GM12878 (cell line): ENCODE results near the gene SLC38A8. TPM values are rescaled to one million over a fixed set of nuclear protein-coding genes. Genes with fewer than 3 reads are reported as not detected.

Experiments
- ATAC-seq: fragments of 200-7000 bp; cut with Tn5 transposase; 3 replicates; pipeline ENCODE4 v1.9.1; 2020; ENCODE audit warnings: mild to moderate bottlenecking, moderate library complexity
- BruUV-seq: library from RNA; stranded (reverse); fragments of 400-500 nt; replicated peaks from 2 replicates; lab custom pipeline; 2021; lab: Mats Ljungman, UMichigan
- CTCF ChIA-PET: fragments of 300-600 bp; sonication (Branson Sonifier 250); formaldehyde crosslinking; extraction: SDS; loops from one replicate; lab custom pipeline; 2021; ENCODE audit warnings: inconsistent platforms; lab: Yijun Ruan, JAX
- POLR2A ChIA-PET: fragments of 350-600 bp; formaldehyde crosslinking; extraction: SDS; loops from one replicate; lab custom pipeline; 2021; ENCODE audit warnings: inconsistent platforms; lab: Charles Lee
- RAD21 ChIA-PET: fragments of 300-600 bp; sonication (Branson Sonifier 250); formaldehyde crosslinking; loops from one replicate; lab custom pipeline; 2023; ENCODE audit warnings: antibody characterized with exemption; ENCODE audit not compliant: unreplicated experiment; lab: Charles Lee
- SMC1A ChIA-PET: fragments of 300-600 bp; sonication (Branson Sonifier 250); formaldehyde crosslinking; loops from one replicate; lab custom pipeline; 2023; ENCODE audit not compliant: unreplicated experiment, uncharacterized antibody; lab: Charles Lee
- DNase-seq: peaks from one replicate; pipeline ENCODE4 v3.0.0-alpha.2; 2011; ENCODE audit warnings: low read depth, low spot score
- FAIRE-seq: peaks from 3 replicates; lab custom pipeline; 2011; peaks lifted over from hg19 to GRCh38; lab: Jason Lieb, UNC
- H2AFZ ChIP-seq: 2 replicates; pipeline ENCODE4 v1.6.0; 2011; ENCODE audit warnings: low read depth, low read length, control low read depth; ENCODE audit not compliant: control insufficient read depth
- H3K27ac ChIP-seq: 2 replicates; pipeline ENCODE4 v1.5.1; 2011; ENCODE audit warnings: control low read depth; ENCODE audit not compliant: control insufficient read depth, insufficient read depth
- H3K27me3 ChIP-seq, 2 experiments: replicated peaks in 1 of 2; 2 replicates each; pipeline versions ENCODE4 v1.6.0 to v1.6.1; 2011; ENCODE audit warnings: low read length in 1 of 2; ENCODE audit not compliant: control insufficient read depth in 2 of 2, insufficient read depth in 2 of 2
- H3K36me3 ChIP-seq, 2 experiments: 2 replicates each; pipeline ENCODE4 v1.5.1; 2011; ENCODE audit warnings: low read length in 1 of 2; ENCODE audit not compliant: control insufficient read depth in 2 of 2, insufficient read depth in 2 of 2
- H3K4me1 ChIP-seq: 2 replicates; pipeline ENCODE4 v1.6.1; 2011; ENCODE audit warnings: mild to moderate bottlenecking, low read length, moderate library complexity, mixed read lengths; ENCODE audit not compliant: control insufficient read depth, insufficient read depth
- H3K4me2 ChIP-seq: 2 replicates; pipeline ENCODE4 v1.6.0; 2011; ENCODE audit warnings: control low read depth; ENCODE audit not compliant: control insufficient read depth, insufficient read depth
- H3K4me3 ChIP-seq: fragments of 200-600 bp; sonication (generic); 2 replicates; pipeline ENCODE4 v1.5.1; 2016
- H3K79me2 ChIP-seq: 2 replicates; pipeline ENCODE4 v1.6.0; 2011; ENCODE audit warnings: low read length; ENCODE audit not compliant: control insufficient read depth, insufficient read depth
- H3K9ac ChIP-seq: 2 replicates; pipeline ENCODE4 v1.8.0; 2011; ENCODE audit warnings: low read length, control low read depth, mixed read lengths; ENCODE audit not compliant: control insufficient read depth, insufficient read depth
- H3K9me3 ChIP-seq: replicated peaks from 3 replicates; pipeline ENCODE4 v1.5.1; 2011; ENCODE audit warnings: mild to moderate bottlenecking, low read length; ENCODE audit not compliant: control insufficient read depth, insufficient read depth
- H4K20me1 ChIP-seq: 2 replicates; pipeline ENCODE4 v1.6.0; 2011; ENCODE audit not compliant: control insufficient read depth, insufficient read depth
- CHD1 ChIP-seq: IDR thresholded peaks from 2 replicates; pipeline ENCODE4 v1.6.1; 2012; ENCODE audit warnings: low read depth, low read length, improper control_type of control experiment
- HDAC2 ChIP-seq: fragments of 200-600 bp; sonication (generic); IDR thresholded peaks from 2 replicates; pipeline ENCODE4 v1.6.1; 2017
- HDAC6 ChIP-seq: fragments of 200-600 bp; sonication (generic); IDR thresholded peaks from one replicate; pipeline ENCODE4 v1.8.0; 2017; ENCODE audit warnings: antibody characterized with exemption; ENCODE audit not compliant: unreplicated experiment
- MEF2B ChIP-seq: fragments of 450-650 bp; IDR thresholded peaks from 2 replicates; pipeline ENCODE4 v1.6.1; 2018; ENCODE audit warnings: mild to moderate bottlenecking, moderate library complexity; ENCODE audit not compliant: partially characterized antibody, poor library complexity, severe bottlenecking
- MYC ChIP-seq: IDR thresholded peaks from 2 replicates; pipeline ENCODE4 v1.6.1; 2011; ENCODE audit warnings: mild to moderate bottlenecking, low read length, moderate library complexity, inconsistent platforms; ENCODE audit not compliant: insufficient read depth, insufficient replicate concordance, insufficient read length, severe bottlenecking
- NFIC ChIP-seq: IDR thresholded peaks from 2 replicates; pipeline ENCODE4 v1.6.1; 2012; ENCODE audit warnings: low read depth, mild to moderate bottlenecking, inconsistent platforms, low read length, moderate library complexity
- NFYB ChIP-seq: IDR thresholded peaks from 2 replicates; pipeline ENCODE4 v1.6.1; 2011; ENCODE audit warnings: low read depth, mild to moderate bottlenecking, low read length, improper control_type of control experiment, moderate library complexity; ENCODE audit not compliant: insufficient read depth
- PML ChIP-seq: IDR thresholded peaks from 2 replicates; pipeline ENCODE4 v1.6.1; 2012; ENCODE audit warnings: low read length, inconsistent platforms
- RAD21 ChIP-seq: IDR thresholded peaks from 2 replicates; pipeline ENCODE4 v1.6.1; 2011; ENCODE audit warnings: mild to moderate bottlenecking, low read depth, low read length, moderate library complexity; ENCODE audit not compliant: insufficient read depth
- STAT1 ChIP-seq: fragments of 450-650 bp; conservative IDR thresholded peaks from 2 replicates; pipeline ENCODE4 v1.6.1; 2014; ENCODE audit warnings: antibody characterized with exemption, mild to moderate bottlenecking
- TAF1 ChIP-seq: IDR thresholded peaks from 2 replicates; pipeline ENCODE4 v1.6.1; 2011; ENCODE audit warnings: mild to moderate bottlenecking, low read depth, low read length, borderline replicate concordance
- TCF3 ChIP-seq: IDR thresholded peaks from 2 replicates; pipeline ENCODE4 v1.6.1; 2012; ENCODE audit warnings: low read depth, mild to moderate bottlenecking, low read length, borderline replicate concordance; ENCODE audit not compliant: insufficient read depth
- WGBS: methylation state at CpG from one replicate; pipeline ENCODE4 v1.1.6; 2016; ENCODE audit warnings: low lambda C conversion rate; ENCODE audit not compliant: insufficient replicate concordance, insufficient coverage; ENCODE audit errors: missing lambda C conversion rate; 5-methylcytosine and 5-hydroxymethylcytosine counted together
- in situ Hi-C: fragments of 300-500 bp; cut with MboI; formaldehyde crosslinking; loops from 9 replicates; pipeline ENCODE4 v1.14.3; 2018; ENCODE audit warnings: mixed read lengths
- intact Hi-C: fragments of 100-400 bp; cut with micrococcal nuclease; formaldehyde crosslinking; loops from one replicate; pipeline ENCODE4 v1.14.2; 2022; ENCODE audit not compliant: unreplicated experiment
- polyA plus RNA-seq, 11 experiments: library from polyadenylated mRNA; depleted of rRNA in 4 of 11; unstranded in 6 of 11; stranded (reverse) in 5 of 11; fragments of >200 nt; fragmentation: Nextera tagmentation in 4 of 11; fragmentation: Illumina TruSeq in 1 of 11; extraction: Ambion mirVana in 4 of 11; extraction: Trizol in 1 of 11; gene quantifications; 1 replicate in 1 of 11; 2 replicates in 10 of 11; pipeline versions ENCODE4 v1.2.1 to v1.2.3, GENCODE V29; 2011 to 2016; ENCODE audit warnings: inconsistent platforms in 2 of 11, missing spikeins in 2 of 11, low read depth in 1 of 11
- total RNA-seq, 4 experiments: library from RNA; depleted of rRNA in 3 of 4; stranded (reverse); fragments of >200 nt in 3 of 4; fragmentation: Illumina TruSeq in 1 of 4; extraction: Trizol in 1 of 4; gene quantifications; 2 replicates each; pipeline versions ENCODE4 v1.2.1 to v1.2.3, GENCODE V29; 2013 to 2021
- TF ChIP-seq, protein P1 (sequence below): fragments of 150-350 bp; IDR thresholded peaks from 2 replicates; pipeline ENCODE4 v1.6.1; 2014; ENCODE audit warnings: mild to moderate bottlenecking, low read depth, low read length
- TF ChIP-seq, protein P2 (sequence below): IDR thresholded peaks from 2 replicates; pipeline ENCODE4 v1.6.1; 2012; ENCODE audit warnings: low read depth, low read length, improper control_type of control experiment
- TF ChIP-seq, protein P3 (sequence below): fragments of 450-650 bp; IDR thresholded peaks from 2 replicates; pipeline ENCODE4 v1.6.1; 2017; ENCODE audit warnings: mild to moderate bottlenecking

Gene SLC38A8
- total and polyA plus RNA-seq, 10 of the 15 experiments (the other 5 are each of a cell fraction or from before 2014, with no cell fraction given) = not detected

DNA sequence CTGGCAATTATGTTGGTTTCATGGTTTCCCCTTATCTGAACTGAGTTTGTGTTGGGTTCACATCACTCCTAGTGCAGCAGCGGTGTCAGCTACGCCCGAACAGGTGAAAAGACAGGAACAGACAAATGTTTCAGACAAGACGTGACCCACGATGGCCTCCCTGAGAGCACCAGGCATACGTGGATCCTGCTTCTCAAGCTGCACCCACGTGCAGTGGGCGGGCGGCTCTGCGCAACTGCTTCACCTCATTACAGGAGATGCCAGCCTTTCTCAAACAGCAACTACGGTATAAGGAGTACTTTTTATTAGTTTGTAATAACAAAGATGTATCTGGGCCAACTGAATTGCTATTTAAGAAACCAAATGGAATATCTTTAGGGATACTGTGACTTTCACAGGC lies 32.8 kb upstream of the SLC38A8 start:
- Histone ChIP-seq H3K4me3 (no peak overlapping the region), H3K79me2 (no peaks in the 10 kb centered on the region), H3K4me1 (no peaks in the 10 kb centered on the region), H3K9ac (no peak overlapping the region), H4K20me1 (no peaks in the 10 kb centered on the region), H3K36me3 (peaks cover 12 to 22% of the 10 kb centered on the region in 2 experiments), H3K27ac (no peak overlapping the region), H3K27me3 (no peaks in the 10 kb centered on the region), H3K4me2 (no peak overlapping the region), H2AFZ (no peak overlapping the region), H3K9me3 (no peaks in the 10 kb centered on the region)
- FAIRE-seq = no peak
- DNase-seq = no peak
- in situ Hi-C loops = no loop called here
- BruUV-seq = TSS peak; percentile 31
- ChIA-PET RAD21 (no interaction called here), SMC1A (no interaction called here), CTCF (no interaction called here), POLR2A (interaction anchor here (0.5 kb wide), 1 partner anchor 88 kb away, joined by 4 read pairs; no protein-coding TSS in a partner anchor)
- WGBS = 99% methylated on average over 11 of the region's 11 CpGs
- intact Hi-C loops = no loop called here
- no peak for ATAC-seq
- TF ChIP-seq HDAC6 (no peak), TCF3 (no peak), MEF2B (no peak), CHD1 (no peak), RAD21 (no peak), STAT1 (no peak), HDAC2 (no peak), TAF1 (no peak), PML (no peak), NFYB (no peak), MYC (no peak), NFIC (no peak)
- TF ChIP-seq, protein P1, sequence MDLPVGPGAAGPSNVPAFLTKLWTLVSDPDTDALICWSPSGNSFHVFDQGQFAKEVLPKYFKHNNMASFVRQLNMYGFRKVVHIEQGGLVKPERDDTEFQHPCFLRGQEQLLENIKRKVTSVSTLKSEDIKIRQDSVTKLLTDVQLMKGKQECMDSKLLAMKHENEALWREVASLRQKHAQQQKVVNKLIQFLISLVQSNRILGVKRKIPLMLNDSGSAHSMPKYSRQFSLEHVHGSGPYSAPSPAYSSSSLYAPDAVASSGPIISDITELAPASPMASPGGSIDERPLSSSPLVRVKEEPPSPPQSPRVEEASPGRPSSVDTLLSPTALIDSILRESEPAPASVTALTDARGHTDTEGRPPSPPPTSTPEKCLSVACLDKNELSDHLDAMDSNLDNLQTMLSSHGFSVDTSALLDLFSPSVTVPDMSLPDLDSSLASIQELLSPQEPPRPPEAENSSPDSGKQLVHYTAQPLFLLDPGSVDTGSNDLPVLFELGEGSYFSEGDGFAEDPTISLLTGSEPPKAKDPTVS = no peak
- TF ChIP-seq, protein P2, sequence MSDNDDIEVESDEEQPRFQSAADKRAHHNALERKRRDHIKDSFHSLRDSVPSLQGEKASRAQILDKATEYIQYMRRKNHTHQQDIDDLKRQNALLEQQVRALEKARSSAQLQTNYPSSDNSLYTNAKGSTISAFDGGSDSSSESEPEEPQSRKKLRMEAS = no peak
- TF ChIP-seq, protein P3, sequence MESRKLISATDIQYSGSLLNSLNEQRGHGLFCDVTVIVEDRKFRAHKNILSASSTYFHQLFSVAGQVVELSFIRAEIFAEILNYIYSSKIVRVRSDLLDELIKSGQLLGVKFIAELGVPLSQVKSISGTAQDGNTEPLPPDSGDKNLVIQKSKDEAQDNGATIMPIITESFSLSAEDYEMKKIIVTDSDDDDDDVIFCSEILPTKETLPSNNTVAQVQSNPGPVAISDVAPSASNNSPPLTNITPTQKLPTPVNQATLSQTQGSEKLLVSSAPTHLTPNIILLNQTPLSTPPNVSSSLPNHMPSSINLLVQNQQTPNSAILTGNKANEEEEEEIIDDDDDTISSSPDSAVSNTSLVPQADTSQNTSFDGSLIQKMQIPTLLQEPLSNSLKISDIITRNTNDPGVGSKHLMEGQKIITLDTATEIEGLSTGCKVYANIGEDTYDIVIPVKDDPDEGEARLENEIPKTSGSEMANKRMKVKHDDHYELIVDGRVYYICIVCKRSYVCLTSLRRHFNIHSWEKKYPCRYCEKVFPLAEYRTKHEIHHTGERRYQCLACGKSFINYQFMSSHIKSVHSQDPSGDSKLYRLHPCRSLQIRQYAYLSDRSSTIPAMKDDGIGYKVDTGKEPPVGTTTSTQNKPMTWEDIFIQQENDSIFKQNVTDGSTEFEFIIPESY = no peak
